ENCODE results near the gene IL4. TPM values are rescaled to one million over a fixed set of nuclear protein-coding genes. Genes with fewer than 3 reads are reported as not detected.

The IL4 gene
- total RNA-seq, 1 experiment from 2014 or later, result not detected

DNA sequence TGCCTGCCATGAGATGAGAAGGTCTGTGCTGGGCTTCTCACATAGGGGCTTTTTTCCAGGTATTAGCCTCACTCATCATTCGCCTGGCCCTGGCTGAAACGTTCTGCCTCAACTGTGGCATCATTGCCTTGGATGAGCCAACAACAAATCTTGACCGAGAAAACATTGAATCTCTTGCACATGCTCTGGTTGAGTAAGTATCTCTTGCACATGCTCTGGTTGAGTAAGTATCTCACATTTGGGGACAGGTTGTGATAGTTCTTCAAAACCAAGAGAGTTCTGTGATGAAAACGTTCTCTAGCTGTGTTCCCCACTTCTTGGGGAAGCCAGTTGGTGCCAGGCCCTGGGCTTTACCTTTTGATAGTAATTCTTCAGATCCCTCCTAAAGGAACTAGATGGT, 33.2 kb upstream of the IL4 start:
- DNase-seq (ENCODE audit: low spot score) (no peak), ATAC-seq (no peak)
- Mint-ChIP-seq H3K4me3 (no peak overlapping the region), H3K27ac (no peak overlapping the region), H3K9me3 (no peaks in the 10 kb centered on the region), H3K4me1 (peaks cover 18% of the 10 kb centered on the region), H3K36me3 (peaks cover 34% of the 10 kb centered on the region), H3K27me3 (ENCODE audit: low read depth) (no peaks in the 10 kb centered on the region)
- TF ChIP-seq ZNF317 (CRISPR knock-in tag; IDR thresholded peaks at IDR 0.05; ENCODE audit: borderline replicate concordance, low read depth) (no peak), ZNF219 (CRISPR knock-in tag; IDR thresholded peaks at IDR 0.05; ENCODE audit: borderline replicate concordance) (no peak), GTF2I (CRISPR knock-in tag; conservative IDR thresholded peaks at IDR 0.05) (no peak), ZBTB21 (CRISPR knock-in tag; IDR thresholded peaks at IDR 0.05; ENCODE audit: borderline replicate concordance) (no peak), PRRX2 (CRISPR knock-in tag; IDR thresholded peaks at IDR 0.05) (no peak), NFYB (CRISPR knock-in tag; conservative IDR thresholded peaks at IDR 0.05; ENCODE audit: low read depth) (no peak), JUN (CRISPR knock-in tag; IDR thresholded peaks at IDR 0.05) (no peak), MXD4 (CRISPR knock-in tag; IDR thresholded peaks at IDR 0.05; ENCODE audit: borderline replicate concordance) (no peak), RELA (CRISPR knock-in tag; IDR thresholded peaks at IDR 0.05; ENCODE audit: borderline replicate concordance) (no peak), TEAD1 (CRISPR knock-in tag; IDR thresholded peaks at IDR 0.05) (no peak)
- TF ChIP-seq, protein P1, sequence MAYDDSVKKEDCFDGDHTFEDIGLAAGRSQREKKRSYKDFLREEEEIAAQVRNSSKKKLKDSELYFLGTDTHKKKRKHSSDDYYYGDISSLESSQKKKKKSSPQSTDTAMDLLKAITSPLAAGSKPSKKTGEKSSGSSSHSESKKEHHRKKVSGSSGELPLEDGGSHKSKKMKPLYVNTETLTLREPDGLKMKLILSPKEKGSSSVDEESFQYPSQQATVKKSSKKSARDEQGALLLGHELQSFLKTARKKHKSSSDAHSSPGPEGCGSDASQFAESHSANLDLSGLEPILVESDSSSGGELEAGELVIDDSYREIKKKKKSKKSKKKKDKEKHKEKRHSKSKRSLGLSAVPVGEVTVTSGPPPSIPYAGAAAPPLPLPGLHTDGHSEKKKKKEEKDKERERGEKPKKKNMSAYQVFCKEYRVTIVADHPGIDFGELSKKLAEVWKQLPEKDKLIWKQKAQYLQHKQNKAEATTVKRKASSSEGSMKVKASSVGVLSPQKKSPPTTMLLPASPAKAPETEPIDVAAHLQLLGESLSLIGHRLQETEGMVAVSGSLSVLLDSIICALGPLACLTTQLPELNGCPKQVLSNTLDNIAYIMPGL (CRISPR knock-in tag; IDR thresholded peaks at IDR 0.05), result no peak
- TF ChIP-seq, protein P2, sequence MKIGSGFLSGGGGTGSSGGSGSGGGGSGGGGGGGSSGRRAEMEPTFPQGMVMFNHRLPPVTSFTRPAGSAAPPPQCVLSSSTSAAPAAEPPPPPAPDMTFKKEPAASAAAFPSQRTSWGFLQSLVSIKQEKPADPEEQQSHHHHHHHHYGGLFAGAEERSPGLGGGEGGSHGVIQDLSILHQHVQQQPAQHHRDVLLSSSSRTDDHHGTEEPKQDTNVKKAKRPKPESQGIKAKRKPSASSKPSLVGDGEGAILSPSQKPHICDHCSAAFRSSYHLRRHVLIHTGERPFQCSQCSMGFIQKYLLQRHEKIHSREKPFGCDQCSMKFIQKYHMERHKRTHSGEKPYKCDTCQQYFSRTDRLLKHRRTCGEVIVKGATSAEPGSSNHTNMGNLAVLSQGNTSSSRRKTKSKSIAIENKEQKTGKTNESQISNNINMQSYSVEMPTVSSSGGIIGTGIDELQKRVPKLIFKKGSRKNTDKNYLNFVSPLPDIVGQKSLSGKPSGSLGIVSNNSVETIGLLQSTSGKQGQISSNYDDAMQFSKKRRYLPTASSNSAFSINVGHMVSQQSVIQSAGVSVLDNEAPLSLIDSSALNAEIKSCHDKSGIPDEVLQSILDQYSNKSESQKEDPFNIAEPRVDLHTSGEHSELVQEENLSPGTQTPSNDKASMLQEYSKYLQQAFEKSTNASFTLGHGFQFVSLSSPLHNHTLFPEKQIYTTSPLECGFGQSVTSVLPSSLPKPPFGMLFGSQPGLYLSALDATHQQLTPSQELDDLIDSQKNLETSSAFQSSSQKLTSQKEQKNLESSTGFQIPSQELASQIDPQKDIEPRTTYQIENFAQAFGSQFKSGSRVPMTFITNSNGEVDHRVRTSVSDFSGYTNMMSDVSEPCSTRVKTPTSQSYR (CRISPR knock-in tag; IDR thresholded peaks at IDR 0.05), result no peak
- TF ChIP-seq, protein P3, sequence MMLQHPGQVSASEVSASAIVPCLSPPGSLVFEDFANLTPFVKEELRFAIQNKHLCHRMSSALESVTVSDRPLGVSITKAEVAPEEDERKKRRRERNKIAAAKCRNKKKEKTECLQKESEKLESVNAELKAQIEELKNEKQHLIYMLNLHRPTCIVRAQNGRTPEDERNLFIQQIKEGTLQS (CRISPR knock-in tag; conservative IDR thresholded peaks at IDR 0.05), result no peak
- TF ChIP-seq, protein P4, sequence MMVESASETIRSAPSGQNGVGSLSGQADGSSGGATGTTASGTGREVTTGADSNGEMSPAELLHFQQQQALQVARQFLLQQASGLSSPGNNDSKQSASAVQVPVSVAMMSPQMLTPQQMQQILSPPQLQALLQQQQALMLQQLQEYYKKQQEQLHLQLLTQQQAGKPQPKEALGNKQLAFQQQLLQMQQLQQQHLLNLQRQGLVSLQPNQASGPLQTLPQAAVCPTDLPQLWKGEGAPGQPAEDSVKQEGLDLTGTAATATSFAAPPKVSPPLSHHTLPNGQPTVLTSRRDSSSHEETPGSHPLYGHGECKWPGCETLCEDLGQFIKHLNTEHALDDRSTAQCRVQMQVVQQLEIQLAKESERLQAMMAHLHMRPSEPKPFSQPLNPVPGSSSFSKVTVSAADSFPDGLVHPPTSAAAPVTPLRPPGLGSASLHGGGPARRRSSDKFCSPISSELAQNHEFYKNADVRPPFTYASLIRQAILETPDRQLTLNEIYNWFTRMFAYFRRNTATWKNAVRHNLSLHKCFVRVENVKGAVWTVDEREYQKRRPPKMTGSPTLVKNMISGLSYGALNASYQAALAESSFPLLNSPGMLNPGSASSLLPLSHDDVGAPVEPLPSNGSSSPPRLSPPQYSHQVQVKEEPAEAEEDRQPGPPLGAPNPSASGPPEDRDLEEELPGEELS (CRISPR knock-in tag; IDR thresholded peaks at IDR 0.05), result no peak
- TF ChIP-seq, protein P5, sequence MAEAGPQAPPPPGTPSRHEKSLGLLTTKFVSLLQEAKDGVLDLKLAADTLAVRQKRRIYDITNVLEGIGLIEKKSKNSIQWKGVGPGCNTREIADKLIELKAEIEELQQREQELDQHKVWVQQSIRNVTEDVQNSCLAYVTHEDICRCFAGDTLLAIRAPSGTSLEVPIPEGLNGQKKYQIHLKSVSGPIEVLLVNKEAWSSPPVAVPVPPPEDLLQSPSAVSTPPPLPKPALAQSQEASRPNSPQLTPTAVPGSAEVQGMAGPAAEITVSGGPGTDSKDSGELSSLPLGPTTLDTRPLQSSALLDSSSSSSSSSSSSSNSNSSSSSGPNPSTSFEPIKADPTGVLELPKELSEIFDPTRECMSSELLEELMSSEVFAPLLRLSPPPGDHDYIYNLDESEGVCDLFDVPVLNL (CRISPR knock-in tag; IDR thresholded peaks at IDR 0.05; ENCODE audit: borderline replicate concordance, low read depth), result no peak
- TF ChIP-seq, protein P6, sequence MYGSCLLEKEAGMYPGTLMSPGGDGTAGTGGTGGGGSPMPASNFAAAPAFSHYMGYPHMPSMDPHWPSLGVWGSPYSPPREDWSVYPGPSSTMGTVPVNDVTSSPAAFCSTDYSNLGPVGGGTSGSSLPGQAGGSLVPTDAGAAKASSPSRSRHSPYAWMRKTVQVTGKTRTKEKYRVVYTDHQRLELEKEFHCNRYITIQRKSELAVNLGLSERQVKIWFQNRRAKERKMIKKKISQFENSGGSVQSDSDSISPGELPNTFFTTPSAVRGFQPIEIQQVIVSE (CRISPR knock-in tag; IDR thresholded peaks at IDR 0.05; ENCODE audit: borderline replicate concordance), result no peak
- ChIA-PET CTCF (interaction anchor here (1.1 kb wide), 1 partner anchor 73 kb away, joined by 3 read pairs; no protein-coding TSS in a partner anchor), POLR2A (no interaction called here)

DNA sequence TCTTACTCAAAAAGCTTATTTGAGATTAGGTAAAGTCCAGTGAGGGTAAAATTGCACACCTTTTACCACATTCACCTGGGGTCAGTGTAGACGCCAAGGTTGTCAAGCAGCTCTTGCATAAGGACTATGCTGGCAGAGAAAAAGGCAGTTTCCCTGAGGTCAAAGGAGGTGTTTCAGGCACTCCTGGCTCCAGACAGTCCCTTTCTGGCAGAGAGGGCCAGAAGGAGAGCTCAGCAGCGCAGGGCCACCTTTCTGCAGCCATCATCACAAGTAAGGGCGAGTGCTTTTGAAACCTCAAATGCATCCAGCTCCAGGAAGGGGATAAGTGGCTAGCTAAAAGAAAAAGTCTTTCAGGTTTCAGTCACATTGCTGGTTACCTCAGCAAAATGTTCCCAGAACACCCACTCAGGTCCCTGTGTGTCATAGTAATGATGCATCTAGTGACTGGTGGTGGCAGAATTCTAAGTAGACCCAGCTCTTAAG, 32.5 kb upstream of the IL4 start:
- POLR2A ChIA-PET, result no interaction called here
- DNase-seq (ENCODE audit: low spot score) (no peak), ATAC-seq (no peak)
- no peaks in the 10 kb centered on the region for H3K27me3 Mint-ChIP-seq (ENCODE audit: low read depth)
- no peak overlapping the region for H3K4me3 Mint-ChIP-seq
- CTCF ChIA-PET, result no interaction called here
- H3K9me3 Mint-ChIP-seq, result no peaks in the 10 kb centered on the region
- H3K4me1 Mint-ChIP-seq, result peaks cover 18% of the 10 kb centered on the region
- H3K36me3 Mint-ChIP-seq, result peaks cover 34% of the 10 kb centered on the region
- TF ChIP-seq, protein P7, sequence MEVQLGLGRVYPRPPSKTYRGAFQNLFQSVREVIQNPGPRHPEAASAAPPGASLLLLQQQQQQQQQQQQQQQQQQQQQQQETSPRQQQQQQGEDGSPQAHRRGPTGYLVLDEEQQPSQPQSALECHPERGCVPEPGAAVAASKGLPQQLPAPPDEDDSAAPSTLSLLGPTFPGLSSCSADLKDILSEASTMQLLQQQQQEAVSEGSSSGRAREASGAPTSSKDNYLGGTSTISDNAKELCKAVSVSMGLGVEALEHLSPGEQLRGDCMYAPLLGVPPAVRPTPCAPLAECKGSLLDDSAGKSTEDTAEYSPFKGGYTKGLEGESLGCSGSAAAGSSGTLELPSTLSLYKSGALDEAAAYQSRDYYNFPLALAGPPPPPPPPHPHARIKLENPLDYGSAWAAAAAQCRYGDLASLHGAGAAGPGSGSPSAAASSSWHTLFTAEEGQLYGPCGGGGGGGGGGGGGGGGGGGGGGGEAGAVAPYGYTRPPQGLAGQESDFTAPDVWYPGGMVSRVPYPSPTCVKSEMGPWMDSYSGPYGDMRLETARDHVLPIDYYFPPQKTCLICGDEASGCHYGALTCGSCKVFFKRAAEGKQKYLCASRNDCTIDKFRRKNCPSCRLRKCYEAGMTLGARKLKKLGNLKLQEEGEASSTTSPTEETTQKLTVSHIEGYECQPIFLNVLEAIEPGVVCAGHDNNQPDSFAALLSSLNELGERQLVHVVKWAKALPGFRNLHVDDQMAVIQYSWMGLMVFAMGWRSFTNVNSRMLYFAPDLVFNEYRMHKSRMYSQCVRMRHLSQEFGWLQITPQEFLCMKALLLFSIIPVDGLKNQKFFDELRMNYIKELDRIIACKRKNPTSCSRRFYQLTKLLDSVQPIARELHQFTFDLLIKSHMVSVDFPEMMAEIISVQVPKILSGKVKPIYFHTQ (CRISPR knock-in tag; IDR thresholded peaks at IDR 0.05), result no peak
- no peak for TF ChIP-seq ZNF138 (CRISPR knock-in tag; conservative IDR thresholded peaks at IDR 0.05)
- TF ChIP-seq, protein P8, sequence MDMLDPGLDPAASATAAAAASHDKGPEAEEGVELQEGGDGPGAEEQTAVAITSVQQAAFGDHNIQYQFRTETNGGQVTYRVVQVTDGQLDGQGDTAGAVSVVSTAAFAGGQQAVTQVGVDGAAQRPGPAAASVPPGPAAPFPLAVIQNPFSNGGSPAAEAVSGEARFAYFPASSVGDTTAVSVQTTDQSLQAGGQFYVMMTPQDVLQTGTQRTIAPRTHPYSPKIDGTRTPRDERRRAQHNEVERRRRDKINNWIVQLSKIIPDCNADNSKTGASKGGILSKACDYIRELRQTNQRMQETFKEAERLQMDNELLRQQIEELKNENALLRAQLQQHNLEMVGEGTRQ (CRISPR knock-in tag; IDR thresholded peaks at IDR 0.05), result no peak
- H3K27ac Mint-ChIP-seq, result no peak overlapping the region

All from WTC11 (cell line).